Stimulated activated memory B cell treated with anti-CD40 and anti-IgM and Interleukin-4, amounts not matched to agents 10 μg/mL and 1 μg/mL and 100 μg/mL, for 72 hours (primary cell): ENCODE data around the gene PRDM11.
A peak's percentile ranks its signal among the peaks of the same experiment; 100 is the strongest.

Source experiments
- ATAC-seq: fragments of 150-1000 bp; cut with Tn5 transposase; 2 replicates; pipeline ENCODE4 v1.10.0; 2021
- H3K27ac Mint-ChIP-seq: one replicate; pipeline ENCODE4 v1.8.0; 2022; ENCODE audit warnings: mild to moderate bottlenecking, mixed read lengths
- H3K27me3 Mint-ChIP-seq: one replicate; pipeline ENCODE4 v1.8.0; 2022; ENCODE audit warnings: mixed read lengths
- H3K36me3 Mint-ChIP-seq: one replicate; pipeline ENCODE4 v1.8.0; 2022; ENCODE audit warnings: mixed read lengths
- H3K4me1 Mint-ChIP-seq: one replicate; pipeline ENCODE4 v1.8.0; 2022; ENCODE audit warnings: mixed read lengths
- H3K4me3 Mint-ChIP-seq: one replicate; pipeline ENCODE4 v1.8.0; 2022; ENCODE audit warnings: mild to moderate bottlenecking, moderate library complexity, mixed read lengths
- H3K9me3 Mint-ChIP-seq: one replicate; pipeline ENCODE4 v1.8.0; 2022; ENCODE audit warnings: mixed read lengths

PRDM11 gene

DNA sequence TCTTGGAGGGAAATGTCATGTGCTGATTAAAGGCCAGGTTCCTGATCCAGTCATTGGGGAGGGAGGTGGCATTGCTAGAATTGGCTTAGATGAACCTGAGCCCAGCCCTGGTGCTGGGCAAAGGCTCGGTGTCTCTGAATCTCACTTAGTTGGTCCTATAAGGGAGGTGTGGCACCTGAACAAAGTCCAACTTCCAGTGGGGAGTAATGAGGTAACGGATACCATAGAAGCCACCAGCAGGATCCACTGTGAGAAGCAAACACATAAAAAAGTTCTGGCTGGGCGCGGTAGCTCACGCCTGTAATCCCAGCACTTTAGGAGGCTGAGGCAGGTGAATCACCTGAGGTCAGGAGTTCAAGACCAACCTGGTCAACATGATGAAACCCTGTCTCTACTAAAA lies 26.6 kb downstream of the PRDM11 start:
- ATAC-seq = no peak
- Mint-ChIP-seq H3K27me3 (peaks cover 1% of the 10 kb centered on the region), H3K9me3 (no peaks in the 10 kb centered on the region), H3K27ac (no peak overlapping the region), H3K4me1 (peaks cover 37% of the 10 kb centered on the region), H3K36me3 (peaks cover 6% of the 10 kb centered on the region), H3K4me3 (no peak overlapping the region)

GRCh38 chr11:45174168-45174835 lies 27.9 kb downstream of the PRDM11 start:
- ATAC-seq = no peak
- Mint-ChIP-seq H3K36me3 (peaks cover 11% of the 10 kb centered on the region), H3K4me1 (peaks cover 43% of the 10 kb centered on the region), H3K9me3 (no peaks in the 10 kb centered on the region), H3K4me3 (no peak overlapping the region), H3K27me3 (peaks cover 10% of the 10 kb centered on the region), H3K27ac (no peak overlapping the region)

- no peak for ATAC-seq
- H3K36me3 Mint-ChIP-seq = peaks cover 11% of the 10 kb centered on the region
- peaks cover 10% of the 10 kb centered on the region for H3K27me3 Mint-ChIP-seq
- no peak overlapping the region for H3K4me3 Mint-ChIP-seq
- no peaks in the 10 kb centered on the region for H3K9me3 Mint-ChIP-seq
- no peak overlapping the region for H3K27ac Mint-ChIP-seq
- H3K4me1 Mint-ChIP-seq = peaks cover 45% of the 10 kb centered on the region
Measured at GRCh38 chr11:45174963-45175362, 28.5 kb downstream of the PRDM11 start.

DNA sequence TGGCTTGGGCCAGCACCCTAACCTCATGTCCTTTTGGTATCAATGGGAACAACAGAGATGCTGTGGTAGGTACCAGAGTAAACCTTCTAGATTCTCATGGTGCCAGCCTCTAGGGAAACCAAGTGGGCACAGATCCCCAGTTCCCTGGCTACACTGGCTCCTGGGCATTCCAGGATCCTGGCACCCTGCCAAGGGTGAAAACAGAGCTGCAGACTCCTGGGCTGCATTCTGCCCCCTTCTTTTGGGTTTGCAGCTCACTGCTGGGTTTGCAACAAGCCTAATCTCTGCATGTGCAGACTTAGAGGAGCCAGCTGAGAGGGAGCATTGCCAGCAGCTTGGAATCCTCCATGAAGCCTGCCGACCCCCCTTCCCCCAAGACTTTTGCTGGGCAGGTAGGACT lies 30.6 kb downstream of the PRDM11 start:
- H3K9me3 Mint-ChIP-seq = no peaks in the 10 kb centered on the region
- peaks cover 30% of the 10 kb centered on the region for H3K4me1 Mint-ChIP-seq
- peaks cover 11% of the 10 kb centered on the region for H3K36me3 Mint-ChIP-seq
- ATAC-seq = no peak
- no peak overlapping the region for H3K4me3 Mint-ChIP-seq
- peaks cover 10% of the 10 kb centered on the region for H3K27me3 Mint-ChIP-seq
- H3K27ac Mint-ChIP-seq = no peak overlapping the region

DNA sequence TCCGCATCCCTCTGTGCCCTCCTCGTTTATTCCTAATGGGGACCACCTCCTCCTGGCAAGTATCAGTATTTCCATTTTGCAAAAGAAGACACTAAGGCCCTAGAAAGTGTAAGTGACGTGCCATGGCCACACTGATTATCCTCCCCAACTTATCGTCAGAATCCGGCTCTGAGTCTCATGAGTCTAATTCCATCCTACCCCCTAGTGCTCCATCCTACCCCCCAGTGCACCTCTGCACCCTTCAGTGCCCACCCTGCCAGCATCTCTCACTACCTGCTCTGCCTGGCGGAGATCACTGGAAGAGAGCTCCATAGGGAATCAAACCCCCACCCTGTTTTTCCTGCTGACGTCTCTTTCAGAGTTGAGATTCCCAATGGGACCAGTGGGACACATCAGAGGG lies 31.8 kb downstream of the PRDM11 start:
- H3K36me3 Mint-ChIP-seq = peaks cover 16% of the 10 kb centered on the region
- no peaks in the 10 kb centered on the region for H3K9me3 Mint-ChIP-seq
- H3K27ac Mint-ChIP-seq = no peak overlapping the region
- peaks cover 10% of the 10 kb centered on the region for H3K27me3 Mint-ChIP-seq
- H3K4me1 Mint-ChIP-seq = peaks cover 30% of the 10 kb centered on the region
- H3K4me3 Mint-ChIP-seq = no peak overlapping the region
- ATAC-seq = no peak

DNA sequence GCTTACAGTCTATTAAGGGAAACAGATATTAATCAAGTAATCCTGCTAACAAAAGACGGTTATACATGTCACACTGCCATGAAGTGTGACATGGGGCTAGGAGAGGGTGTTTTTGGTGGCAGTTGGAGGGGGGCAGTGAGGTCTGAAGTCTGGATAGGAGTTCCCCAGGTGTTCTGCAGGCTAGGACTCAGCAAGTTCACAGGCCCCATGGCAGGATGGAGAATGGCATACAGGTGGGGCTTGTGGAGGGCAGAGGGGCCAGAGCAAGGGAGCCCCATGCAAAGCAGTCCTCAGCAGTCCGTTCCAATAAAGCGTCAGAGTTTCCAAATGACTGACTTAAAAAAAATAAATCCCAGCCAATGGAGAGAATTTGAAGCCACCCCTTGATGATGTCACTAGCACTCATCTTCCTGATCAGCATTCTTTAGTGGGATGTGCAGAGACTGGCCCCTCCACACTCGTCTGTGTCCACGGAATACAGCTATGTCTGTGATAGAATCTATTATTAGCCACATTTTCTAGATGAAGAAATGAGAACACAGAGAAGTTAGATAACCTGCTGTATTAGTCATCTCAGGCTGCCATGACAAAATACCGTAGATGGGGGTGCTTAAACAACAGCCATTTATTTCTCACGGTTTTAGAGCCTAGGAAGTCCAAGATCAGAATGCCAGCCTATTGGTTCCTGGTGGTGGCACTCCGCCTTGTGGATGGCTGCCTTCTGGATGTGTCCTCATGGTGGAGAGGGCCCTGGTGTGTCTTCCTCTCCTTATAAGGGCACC lies 32.6 kb downstream of the PRDM11 start:
- H3K36me3 Mint-ChIP-seq = peaks cover 16% of the 10 kb centered on the region

DNA sequence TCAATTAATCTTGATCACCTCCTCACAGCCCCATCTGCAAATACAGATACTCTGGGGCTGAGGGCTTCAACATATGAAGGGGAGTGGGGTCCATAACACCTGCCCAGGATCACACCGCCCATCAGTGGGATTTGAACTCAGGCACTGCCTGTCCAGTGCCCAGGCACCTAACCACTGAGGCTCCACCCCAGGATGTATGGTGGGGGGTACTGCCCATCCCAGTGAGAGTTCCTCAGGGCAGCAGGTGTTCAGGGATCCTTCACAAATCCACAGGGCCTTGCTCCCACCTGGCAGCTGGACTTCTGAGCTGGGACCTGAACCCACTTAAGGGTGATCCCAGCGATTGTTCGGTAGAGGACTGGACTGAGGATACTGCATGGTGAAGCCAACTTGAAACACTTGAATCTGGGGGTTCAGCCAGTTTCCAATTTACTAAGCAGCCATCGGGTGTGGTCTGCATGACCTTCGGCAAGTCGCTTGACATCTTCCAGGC lies 33.3 kb downstream of the PRDM11 start:
- Mint-ChIP-seq H3K9me3 (no peaks in the 10 kb centered on the region), H3K36me3 (peaks cover 16% of the 10 kb centered on the region), H3K27ac (peak overlapping the region; percentile 21), H3K4me3 (peak overlapping the region; percentile 75), H3K4me1 (peaks cover 30% of the 10 kb centered on the region), H3K27me3 (peaks cover 10% of the 10 kb centered on the region)
- ATAC-seq = no peak

More for the DNA sequence above, 32.6 kb downstream of the PRDM11 start:
- Mint-ChIP-seq H3K27ac (peak overlapping the region; percentile 21), H3K4me1 (peaks cover 30% of the 10 kb centered on the region), H3K4me3 (no peak overlapping the region), H3K9me3 (no peaks in the 10 kb centered on the region), H3K27me3 (peaks cover 10% of the 10 kb centered on the region)
- no peak for ATAC-seq

GRCh38 chr11:45180179-45180847 lies 33.9 kb downstream of the PRDM11 start:
- H3K9me3 Mint-ChIP-seq = no peaks in the 10 kb centered on the region
- peak overlapping the region; percentile 75 for H3K4me3 Mint-ChIP-seq
- peaks cover 16% of the 10 kb centered on the region for H3K36me3 Mint-ChIP-seq
- H3K27me3 Mint-ChIP-seq = peaks cover 10% of the 10 kb centered on the region
- H3K27ac Mint-ChIP-seq = peak overlapping the region; percentile 21
- H3K4me1 Mint-ChIP-seq = peaks cover 30% of the 10 kb centered on the region
- peak; percentile 73 for ATAC-seq

GRCh38 chr11:45180848-45181192 lies 34.4 kb downstream of the PRDM11 start:
- H3K9me3 Mint-ChIP-seq = no peaks in the 10 kb centered on the region
- H3K4me1 Mint-ChIP-seq = peaks cover 30% of the 10 kb centered on the region
- peak; percentile 81 for ATAC-seq
- H3K36me3 Mint-ChIP-seq = peaks cover 16% of the 10 kb centered on the region
- peaks cover 10% of the 10 kb centered on the region for H3K27me3 Mint-ChIP-seq
- no peak overlapping the region for H3K27ac Mint-ChIP-seq
- H3K4me3 Mint-ChIP-seq = no peak overlapping the region

- H3K36me3 Mint-ChIP-seq = peaks cover 16% of the 10 kb centered on the region
- peaks cover 30% of the 10 kb centered on the region for H3K4me1 Mint-ChIP-seq
- H3K4me3 Mint-ChIP-seq = peak overlapping the region; percentile 24
- H3K27ac Mint-ChIP-seq = no peak overlapping the region
- ATAC-seq = no peak
- peaks cover 10% of the 10 kb centered on the region for H3K27me3 Mint-ChIP-seq
- no peaks in the 10 kb centered on the region for H3K9me3 Mint-ChIP-seq
Measured at GRCh38 chr11:45181193-45181888, 34.9 kb downstream of the PRDM11 start.

GRCh38 chr11:45181889-45182550 lies 35.6 kb downstream of the PRDM11 start:
- H3K4me3 Mint-ChIP-seq = peak overlapping the region; percentile 4
- no peaks in the 10 kb centered on the region for H3K9me3 Mint-ChIP-seq
- ATAC-seq = no peak
- peaks cover 10% of the 10 kb centered on the region for H3K27me3 Mint-ChIP-seq
- H3K27ac Mint-ChIP-seq = no peak overlapping the region
- peaks cover 19% of the 10 kb centered on the region for H3K36me3 Mint-ChIP-seq
- H3K4me1 Mint-ChIP-seq = peaks cover 30% of the 10 kb centered on the region

- no peak overlapping the region for H3K4me3 Mint-ChIP-seq
- peaks cover 22% of the 10 kb centered on the region for H3K36me3 Mint-ChIP-seq
- no peak for ATAC-seq
- no peak overlapping the region for H3K27ac Mint-ChIP-seq
- peaks cover 10% of the 10 kb centered on the region for H3K27me3 Mint-ChIP-seq
- peaks cover 22% of the 10 kb centered on the region for H3K4me1 Mint-ChIP-seq
- no peaks in the 10 kb centered on the region for H3K9me3 Mint-ChIP-seq
Measured at GRCh38 chr11:45182902-45183301, 36.5 kb downstream of the PRDM11 start.

DNA sequence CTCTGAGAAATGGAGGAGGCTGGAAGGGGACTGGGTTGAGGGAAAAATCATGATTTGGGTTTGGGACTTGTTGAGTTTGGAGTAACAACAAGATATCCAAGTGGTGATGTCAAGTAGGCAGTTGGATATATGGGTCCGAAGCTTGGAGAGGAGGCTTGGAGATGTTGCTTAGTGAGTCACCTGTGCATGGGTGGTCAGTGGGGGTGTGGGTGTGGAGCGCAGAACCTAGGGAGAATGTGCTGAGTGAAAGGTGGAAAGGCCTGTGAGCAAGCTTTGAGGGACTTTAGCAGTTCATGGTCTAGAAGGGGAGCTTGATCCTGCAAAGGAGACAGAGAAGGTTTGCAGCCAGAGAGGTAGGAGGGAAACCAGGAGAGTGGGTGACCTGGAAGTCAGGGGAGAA lies 38.2 kb downstream of the PRDM11 start:
- Mint-ChIP-seq H3K27ac (no peak overlapping the region), H3K27me3 (no peaks in the 10 kb centered on the region), H3K4me1 (peaks cover 5% of the 10 kb centered on the region), H3K4me3 (no peak overlapping the region), H3K36me3 (peaks cover 33% of the 10 kb centered on the region), H3K9me3 (no peaks in the 10 kb centered on the region)
- ATAC-seq = no peak

- H3K27ac Mint-ChIP-seq = no peak overlapping the region
- peaks cover 39% of the 10 kb centered on the region for H3K36me3 Mint-ChIP-seq
- no peak overlapping the region for H3K4me3 Mint-ChIP-seq
- H3K27me3 Mint-ChIP-seq = no peaks in the 10 kb centered on the region
- no peak for ATAC-seq
- H3K4me1 Mint-ChIP-seq = no peaks in the 10 kb centered on the region
- no peaks in the 10 kb centered on the region for H3K9me3 Mint-ChIP-seq
Measured at GRCh38 chr11:45185228-45185729, 38.8 kb downstream of the PRDM11 start.
